ENCODE measurements around the gene DBP.
A peak's percentile ranks its signal among the peaks of the same experiment; 100 is the strongest.
"Not testable (repeated sequence)": the region's sequence is repeated elsewhere in the genome, so short reads cannot be mapped to it uniquely, and the experiment has no call there.

Gene DBP

DNA sequence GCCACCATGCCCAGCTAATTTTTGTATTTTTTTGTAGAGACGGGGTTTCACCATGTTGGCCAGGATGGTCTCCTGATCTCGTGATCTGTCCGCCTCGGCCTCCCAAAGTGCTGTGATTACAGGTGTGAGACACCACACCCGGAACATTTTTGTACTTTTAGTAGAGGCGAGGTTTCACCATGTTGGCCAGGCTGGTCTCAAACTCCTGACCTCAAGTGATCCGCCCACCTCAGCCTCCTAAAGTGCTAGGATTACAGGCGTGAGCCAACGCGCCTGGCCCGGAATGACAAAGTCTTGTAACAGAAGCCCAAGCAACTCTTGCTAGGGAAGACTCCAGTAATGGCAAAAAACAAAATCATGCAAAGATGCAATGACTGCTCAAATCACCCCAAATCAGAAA is 4.9 kb downstream of the DBP start:
- not testable (repeated sequence) for H3K27ac ChIP-seq (replicated peaks; ENCODE audit: low read length); H3K4me2 ChIP-seq (ENCODE audit: insufficient read depth, low read length, poor library complexity, severe bottlenecking); H4K8ac ChIP-seq (ENCODE audit: low read depth, low read length); H2AFZ ChIP-seq (ENCODE audit: low read length); H3K79me1 ChIP-seq (ENCODE audit: low read depth, low read length); H2BK120ac ChIP-seq (ENCODE audit: low read depth, low read length); H3K18ac ChIP-seq (ENCODE audit: low read length); H3K23ac ChIP-seq (ENCODE audit: low read depth, low read length, poor library complexity); DNase-seq (ENCODE audit: low spot score); H3K4me3 ChIP-seq (ENCODE audit: low read length in 2 of 2); H2BK12ac ChIP-seq (ENCODE audit: low read length); H2BK5ac ChIP-seq (ENCODE audit: low read length); H2AK5ac ChIP-seq (ENCODE audit: low read depth, low read length); H3K27me3 ChIP-seq (ENCODE audit: control insufficient read depth in 3 of 3, insufficient read depth in 3 of 3, low read depth in 1 of 3, low read length in 3 of 3); H3K9ac ChIP-seq (ENCODE audit: low read depth, low read length, poor library complexity); H3K9me3 ChIP-seq (replicated peaks in 1 of 2; ENCODE audit: control insufficient read depth in 2 of 2, insufficient read depth in 1 of 2, low read depth in 1 of 2, low read length in 2 of 2); H2BK15ac ChIP-seq (ENCODE audit: low read length); H3K4ac ChIP-seq (ENCODE audit: low read length); H3K14ac ChIP-seq (ENCODE audit: low read length); H4K91ac ChIP-seq (ENCODE audit: low read depth, low read length, poor library complexity)
- WGBS, 2 donors (ENCODE audit: extremely low coverage in 2 of 2, insufficient read length in 2 of 2, insufficient replicate concordance in 1 of 2): no CpG with 5 or more reads among the region's 11 CpGs
- Histone ChIP-seq H3K36me3 (replicated peaks in 1 of 2; ENCODE audit: control insufficient read depth in 2 of 2, insufficient read depth in 2 of 2, low read length in 2 of 2) (peaks cover 7 to 32% of the 10 kb centered on the region in 2 donors), H3K4me1 (ENCODE audit: control insufficient read depth in 2 of 2, insufficient read depth in 1 of 2, low read depth in 1 of 2, low read length in 2 of 2) (peaks cover 28 to 41% of the 10 kb centered on the region in 2 donors)

DNA sequence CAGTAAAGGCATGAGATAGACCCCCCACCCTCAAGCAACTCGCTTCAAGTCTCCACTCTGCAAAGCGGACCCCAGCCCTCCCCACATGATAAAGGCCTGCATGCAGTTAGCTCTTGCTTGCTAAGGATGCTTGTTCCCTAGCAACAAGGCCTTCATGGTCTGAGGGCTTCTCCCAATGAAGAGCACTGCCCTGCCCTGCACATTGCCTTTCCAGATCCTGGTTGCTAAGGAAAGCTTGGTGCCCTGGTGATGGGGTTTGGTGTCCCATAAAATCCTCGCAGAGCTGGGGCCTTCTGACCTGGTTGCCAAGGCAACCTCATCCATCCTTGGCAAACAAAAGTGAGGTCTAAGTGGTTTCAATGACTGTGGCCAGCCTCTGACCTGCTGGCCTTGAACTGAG is 6.0 kb downstream of the DBP start:
- no peak overlapping the region for H2BK15ac ChIP-seq (ENCODE audit: low read length)
- no peak overlapping the region for H3K4ac ChIP-seq (ENCODE audit: low read length)
- H4K91ac ChIP-seq (ENCODE audit: low read depth, low read length, poor library complexity): no peak overlapping the region
- peak overlapping the region; percentile 13 for H3K23ac ChIP-seq (ENCODE audit: low read depth, low read length, poor library complexity)
- H3K4me3 ChIP-seq (ENCODE audit: low read length in 2 of 2): no peak overlapping the region
- no peak overlapping the region for H2BK12ac ChIP-seq (ENCODE audit: low read length)
- H3K9ac ChIP-seq (ENCODE audit: low read depth, low read length, poor library complexity): peak overlapping the region; percentile 83
- H3K18ac ChIP-seq (ENCODE audit: low read length): peak overlapping the region; percentile 5
- WGBS, 2 donors (ENCODE audit: extremely low coverage in 2 of 2, insufficient read length in 2 of 2, insufficient replicate concordance in 1 of 2): no CpG with 5 or more reads among the region's 3 CpGs
- peaks cover 0 to 4% (median 0%) of the 10 kb centered on the region in 3 experiments for H3K27me3 ChIP-seq (ENCODE audit: control insufficient read depth in 3 of 3, insufficient read depth in 3 of 3, low read depth in 1 of 3, low read length in 3 of 3)
- H4K8ac ChIP-seq (ENCODE audit: low read depth, low read length): no peak overlapping the region
- H3K27ac ChIP-seq (replicated peaks; ENCODE audit: low read length): peak overlapping the region; percentile 67
- H3K4me2 ChIP-seq (ENCODE audit: insufficient read depth, low read length, poor library complexity, severe bottlenecking): peak overlapping the region; percentile 69
- H2BK5ac ChIP-seq (ENCODE audit: low read length): peak overlapping the region; percentile 93
- H2AFZ ChIP-seq (ENCODE audit: low read length): no peak overlapping the region
- peaks cover 28 to 33% of the 10 kb centered on the region in 2 donors for H3K4me1 ChIP-seq (ENCODE audit: control insufficient read depth in 2 of 2, insufficient read depth in 1 of 2, low read depth in 1 of 2, low read length in 2 of 2)
- H3K9me3 ChIP-seq (replicated peaks in 1 of 2; ENCODE audit: control insufficient read depth in 2 of 2, insufficient read depth in 1 of 2, low read depth in 1 of 2, low read length in 2 of 2): no peaks in the 10 kb centered on the region
- no peak overlapping the region for H2BK120ac ChIP-seq (ENCODE audit: low read depth, low read length)
- H3K36me3 ChIP-seq (replicated peaks in 1 of 2; ENCODE audit: control insufficient read depth in 2 of 2, insufficient read depth in 2 of 2, low read length in 2 of 2): peaks cover 8 to 37% of the 10 kb centered on the region in 2 donors
- no peaks in the 10 kb centered on the region for H3K79me1 ChIP-seq (ENCODE audit: low read depth, low read length)
- H2AK5ac ChIP-seq (ENCODE audit: low read depth, low read length): peak overlapping the region; percentile 88
- DNase-seq (ENCODE audit: low spot score): no peak
- no peak overlapping the region for H3K14ac ChIP-seq (ENCODE audit: low read length)

DNA sequence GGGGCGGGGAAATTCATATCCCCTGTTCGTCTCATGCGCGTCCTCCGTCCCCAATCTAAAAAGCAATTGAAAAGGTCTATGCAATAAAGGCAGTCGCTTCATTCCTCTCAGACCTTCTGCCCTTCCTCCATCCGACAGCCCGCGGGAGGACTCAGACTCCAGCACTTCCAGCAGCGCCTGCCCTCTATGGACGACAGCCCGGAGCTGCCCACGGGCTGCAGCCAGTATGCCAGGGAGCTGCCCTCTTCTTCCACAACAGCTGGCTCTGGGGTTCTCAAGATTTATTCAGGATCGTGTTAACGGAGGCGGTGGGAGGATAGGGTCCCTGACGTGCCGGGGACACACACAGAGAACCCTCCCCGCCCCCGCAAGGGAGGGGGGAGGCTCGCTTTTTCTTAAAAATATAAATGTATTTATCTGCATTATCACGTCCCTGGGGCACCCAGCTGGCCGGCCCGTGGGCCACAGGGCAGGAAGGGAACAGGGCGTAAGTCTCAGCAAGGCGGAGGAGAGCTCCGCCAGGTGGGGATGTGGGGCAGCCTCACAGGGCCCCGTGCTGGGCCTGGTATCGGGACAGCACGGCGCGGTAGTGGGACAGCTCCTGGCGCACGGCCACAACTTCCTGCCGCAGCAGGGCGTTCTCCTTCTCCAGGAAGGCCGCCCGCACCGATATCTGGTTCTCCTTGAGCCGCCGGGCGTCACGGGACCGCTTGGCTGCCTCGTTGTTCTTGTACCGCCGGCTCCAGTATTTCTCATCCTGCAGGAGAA is 6.7 kb downstream of the DBP start:
- H3K27ac ChIP-seq (replicated peaks; ENCODE audit: low read length): peak overlapping the region; percentile 67

DNA sequence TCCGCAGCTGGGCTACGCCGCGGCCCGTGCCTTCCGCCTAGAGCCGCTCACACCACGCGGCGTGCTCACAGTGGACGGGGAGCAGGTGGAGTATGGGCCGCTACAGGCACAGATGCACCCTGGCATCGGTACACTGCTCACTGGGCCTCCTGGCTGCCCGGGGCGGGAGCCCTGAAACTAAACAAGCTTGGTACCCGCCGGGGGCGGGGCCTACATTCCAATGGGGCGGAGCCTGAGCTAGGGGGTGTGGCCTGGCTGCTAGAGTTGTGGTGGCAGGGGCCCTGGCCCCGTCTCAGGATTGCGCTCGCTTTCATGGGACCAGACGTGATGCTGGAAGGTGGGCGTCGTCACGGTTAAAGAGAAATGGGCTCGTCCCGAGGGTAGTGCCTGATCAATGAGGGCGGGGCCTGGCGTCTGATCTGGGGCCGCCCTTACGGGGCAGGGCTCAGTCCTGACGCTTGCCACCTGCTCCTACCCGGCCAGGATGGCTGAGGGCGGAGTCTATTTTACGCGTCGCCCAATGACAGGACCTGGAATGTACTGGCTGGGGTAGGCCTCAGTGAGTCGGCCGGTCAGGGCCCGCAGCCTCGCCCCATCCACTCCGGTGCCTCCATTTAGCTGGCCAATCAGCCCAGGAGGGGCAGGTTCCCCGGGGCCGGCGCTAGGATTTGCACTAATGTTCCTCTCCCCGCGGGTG is 7.4 kb downstream of the DBP start:
- Histone ChIP-seq H3K4me3 (ENCODE audit: low read length in 2 of 2) (peak overlapping the region in 1 of 2 donors; percentile 33), H2BK12ac (ENCODE audit: low read length) (peak overlapping the region; percentile 33), H2AK5ac (ENCODE audit: low read depth, low read length) (peak overlapping the region; percentile 97)

More for the DNA sequence above, 6.7 kb downstream of the DBP start:
- peak overlapping the region in 1 of 2 donors; percentile 72 for H3K4me3 ChIP-seq (ENCODE audit: low read length in 2 of 2)
- no peaks in the 10 kb centered on the region for H3K9me3 ChIP-seq (replicated peaks in 1 of 2; ENCODE audit: control insufficient read depth in 2 of 2, insufficient read depth in 1 of 2, low read depth in 1 of 2, low read length in 2 of 2)
- H2AK5ac ChIP-seq (ENCODE audit: low read depth, low read length): peak overlapping the region; percentile 88
- H2AFZ ChIP-seq (ENCODE audit: low read length): no peak overlapping the region
- no peak overlapping the region for H3K4ac ChIP-seq (ENCODE audit: low read length)
- H2BK12ac ChIP-seq (ENCODE audit: low read length): no peak overlapping the region
- DNase-seq (ENCODE audit: low spot score): no peak
- H3K4me1 ChIP-seq (ENCODE audit: control insufficient read depth in 2 of 2, insufficient read depth in 1 of 2, low read depth in 1 of 2, low read length in 2 of 2): peaks cover 28 to 33% of the 10 kb centered on the region in 2 donors
- H3K14ac ChIP-seq (ENCODE audit: low read length): no peak overlapping the region
- peaks cover 9 to 44% of the 10 kb centered on the region in 2 donors for H3K36me3 ChIP-seq (replicated peaks in 1 of 2; ENCODE audit: control insufficient read depth in 2 of 2, insufficient read depth in 2 of 2, low read length in 2 of 2)
- peak overlapping the region; percentile 83 for H3K9ac ChIP-seq (ENCODE audit: low read depth, low read length, poor library complexity)
- peak overlapping the region; percentile 28 for H4K91ac ChIP-seq (ENCODE audit: low read depth, low read length, poor library complexity)
- WGBS, 2 donors (ENCODE audit: extremely low coverage in 2 of 2, insufficient read length in 2 of 2, insufficient replicate concordance in 1 of 2): no CpG with 5 or more reads among the region's 47 CpGs
- peak overlapping the region; percentile 15 for H2BK15ac ChIP-seq (ENCODE audit: low read length)
- peak overlapping the region; percentile 98 for H3K23ac ChIP-seq (ENCODE audit: low read depth, low read length, poor library complexity)
- peaks cover 2% of the 10 kb centered on the region for H3K79me1 ChIP-seq (ENCODE audit: low read depth, low read length)
- no peak overlapping the region for H2BK120ac ChIP-seq (ENCODE audit: low read depth, low read length)
- H2BK5ac ChIP-seq (ENCODE audit: low read length): peak overlapping the region; percentile 93
- peak overlapping the region; percentile 69 for H3K4me2 ChIP-seq (ENCODE audit: insufficient read depth, low read length, poor library complexity, severe bottlenecking)
- no peak overlapping the region for H4K8ac ChIP-seq (ENCODE audit: low read depth, low read length)
- no peaks in the 10 kb centered on the region for H3K27me3 ChIP-seq (ENCODE audit: control insufficient read depth in 3 of 3, insufficient read depth in 3 of 3, low read depth in 1 of 3, low read length in 3 of 3)
- H3K18ac ChIP-seq (ENCODE audit: low read length): peak overlapping the region; percentile 5

More for the DNA sequence above, 7.4 kb downstream of the DBP start:
- Histone ChIP-seq H3K36me3 (replicated peaks in 1 of 2; ENCODE audit: control insufficient read depth in 2 of 2, insufficient read depth in 2 of 2, low read length in 2 of 2) (peaks cover 9 to 45% of the 10 kb centered on the region in 2 donors), H4K8ac (ENCODE audit: low read depth, low read length) (no peak overlapping the region), H3K27ac (replicated peaks; ENCODE audit: low read length) (peak overlapping the region; percentile 67), H4K91ac (ENCODE audit: low read depth, low read length, poor library complexity) (no peak overlapping the region), H3K4me2 (ENCODE audit: insufficient read depth, low read length, poor library complexity, severe bottlenecking) (peak overlapping the region; percentile 69), H3K23ac (ENCODE audit: low read depth, low read length, poor library complexity) (peak overlapping the region; percentile 98), H2AFZ (ENCODE audit: low read length) (no peak overlapping the region), H3K4ac (ENCODE audit: low read length) (peak overlapping the region; percentile 2), H3K79me1 (ENCODE audit: low read depth, low read length) (peaks cover 3% of the 10 kb centered on the region), H3K9ac (ENCODE audit: low read depth, low read length, poor library complexity) (peak overlapping the region; percentile 64), H2BK5ac (ENCODE audit: low read length) (peak overlapping the region; percentile 93), H2BK15ac (ENCODE audit: low read length) (peak overlapping the region; percentile 95), H2BK120ac (ENCODE audit: low read depth, low read length) (peak overlapping the region; percentile 84), H3K9me3 (replicated peaks in 1 of 2; ENCODE audit: control insufficient read depth in 2 of 2, insufficient read depth in 1 of 2, low read depth in 1 of 2, low read length in 2 of 2) (no peaks in the 10 kb centered on the region), H3K18ac (ENCODE audit: low read length) (peak overlapping the region; percentile 86), H3K4me1 (ENCODE audit: control insufficient read depth in 2 of 2, insufficient read depth in 1 of 2, low read depth in 1 of 2, low read length in 2 of 2) (peaks cover 26 to 32% of the 10 kb centered on the region in 2 donors), H3K27me3 (ENCODE audit: control insufficient read depth in 3 of 3, insufficient read depth in 3 of 3, low read depth in 1 of 3, low read length in 3 of 3) (no peaks in the 10 kb centered on the region), H3K14ac (ENCODE audit: low read length) (no peak overlapping the region)
- no CpG with 5 or more reads among the region's 48 CpGs for WGBS, 2 donors (ENCODE audit: extremely low coverage in 2 of 2, insufficient read length in 2 of 2, insufficient replicate concordance in 1 of 2)
- peak; percentile 83 for DNase-seq (ENCODE audit: low spot score)

Data from neuronal stem cell (in vitro differentiated cells).